Neuronal stem cell (in vitro differentiated cells): Measurements from ENCODE around the gene C1orf21.

ENCODE experiments used
- DNase-seq: peaks from one replicate; pipeline ENCODE4 v3.0.0-alpha.2; 2013; ENCODE audit warnings: low spot score
- H2AFZ ChIP-seq: one replicate; pipeline ENCODE4 v1.6.1; 2013; ENCODE audit warnings: mild to moderate bottlenecking, low read length, inconsistent platforms
- H2AK5ac ChIP-seq: 2 replicates; pipeline ENCODE4 v1.6.1; 2013; ENCODE audit warnings: low read depth, mild to moderate bottlenecking, inconsistent platforms, low read length, moderate library complexity, mixed read lengths
- H2BK120ac ChIP-seq: 2 replicates; pipeline ENCODE4 v1.6.1; 2013; ENCODE audit warnings: low read depth, mild to moderate bottlenecking, inconsistent platforms, low read length, moderate library complexity, mixed read lengths
- H2BK12ac ChIP-seq: one replicate; pipeline ENCODE4 v1.6.1; 2013; ENCODE audit warnings: low read length, inconsistent platforms
- H2BK15ac ChIP-seq: 2 replicates; pipeline ENCODE4 v1.6.1; 2013; ENCODE audit warnings: mild to moderate bottlenecking, low read length, inconsistent platforms, mixed read lengths
- H2BK5ac ChIP-seq: one replicate; pipeline ENCODE4 v1.6.1; 2013; ENCODE audit warnings: inconsistent platforms, mild to moderate bottlenecking, low read length, moderate library complexity
- H3K14ac ChIP-seq: one replicate; pipeline ENCODE4 v1.6.1; 2013; ENCODE audit warnings: low read length, inconsistent platforms
- H3K18ac ChIP-seq: 2 replicates; pipeline ENCODE4 v1.6.1; 2013; ENCODE audit warnings: low read length, inconsistent platforms
- H3K23ac ChIP-seq: 2 replicates; pipeline ENCODE4 v1.6.1; 2013; ENCODE audit warnings: low read depth, mild to moderate bottlenecking, mixed read lengths, low read length, inconsistent platforms; ENCODE audit not compliant: poor library complexity
- H3K27ac ChIP-seq: replicated peaks from 3 replicates; pipeline ENCODE4 v1.5.1; 2013; ENCODE audit warnings: low read length, inconsistent platforms
- H3K27me3 ChIP-seq, 3 experiments: 2 replicates each; pipeline ENCODE4 v1.6.1; 2013; ENCODE audit warnings: low read length in 3 of 3, mild to moderate bottlenecking in 2 of 3, inconsistent platforms in 1 of 3, low read depth in 1 of 3, mixed read lengths in 1 of 3, moderate library complexity in 1 of 3; ENCODE audit not compliant: control insufficient read depth in 3 of 3, insufficient read depth in 3 of 3
- H3K36me3 ChIP-seq, 2 donors: replicated peaks in 1 of 2; 2 replicates each; pipeline ENCODE4 v1.6.1; 2013; ENCODE audit warnings: low read length in 2 of 2; ENCODE audit not compliant: control insufficient read depth in 2 of 2, insufficient read depth in 2 of 2
- H3K4ac ChIP-seq: 2 replicates; pipeline ENCODE4 v1.6.1; 2013; ENCODE audit warnings: inconsistent platforms, mild to moderate bottlenecking, low read length, moderate library complexity
- H3K4me1 ChIP-seq, 2 donors: 1 replicate in 1 of 2; 2 replicates in 1 of 2; pipeline ENCODE4 v1.6.1; 2013; ENCODE audit warnings: low read length in 2 of 2, low read depth in 1 of 2; ENCODE audit not compliant: control insufficient read depth in 2 of 2, insufficient read depth in 1 of 2
- H3K4me2 ChIP-seq: one replicate; pipeline ENCODE4 v1.6.1; 2013; ENCODE audit warnings: mild to moderate bottlenecking, low read length, inconsistent platforms; ENCODE audit not compliant: insufficient read depth, poor library complexity, severe bottlenecking
- H3K4me3 ChIP-seq, 2 donors: 2 replicates each; pipeline ENCODE4 v1.5.1; 2013; ENCODE audit warnings: low read length in 2 of 2, mild to moderate bottlenecking in 2 of 2, inconsistent platforms in 1 of 2, moderate library complexity in 1 of 2
- H3K79me1 ChIP-seq: one replicate; pipeline ENCODE4 v1.6.1; 2013; ENCODE audit warnings: low read depth, mild to moderate bottlenecking, inconsistent platforms, low read length, moderate library complexity
- H3K9ac ChIP-seq: one replicate; pipeline ENCODE4 v1.6.1; 2013; ENCODE audit warnings: mild to moderate bottlenecking, low read depth, low read length, inconsistent platforms; ENCODE audit not compliant: poor library complexity
- H3K9me3 ChIP-seq, 2 donors: replicated peaks in 1 of 2; 2 replicates each; pipeline versions ENCODE3 to v1.6.1; 2013; ENCODE audit warnings: low read length in 2 of 2, mild to moderate bottlenecking in 2 of 2, inconsistent platforms in 1 of 2, low read depth in 1 of 2, mixed read lengths in 1 of 2, moderate library complexity in 1 of 2; ENCODE audit not compliant: control insufficient read depth in 2 of 2, insufficient read depth in 1 of 2
- H4K8ac ChIP-seq: one replicate; pipeline ENCODE4 v1.6.1; 2013; ENCODE audit warnings: low read depth, mild to moderate bottlenecking, inconsistent platforms, low read length, moderate library complexity
- H4K91ac ChIP-seq: one replicate; pipeline ENCODE4 v1.6.1; 2013; ENCODE audit warnings: low read length, low read depth, mild to moderate bottlenecking, inconsistent platforms; ENCODE audit not compliant: poor library complexity
- WGBS, 2 donors: extraction: QIAGEN DNeasy Blood & Tissue Kit; methylation state at CpG; one replicate each; pipeline ENCODE4 v1.1.7; 2013; ENCODE audit warnings: missing lambda C conversion rate in 2 of 2, mixed read lengths in 1 of 2; ENCODE audit not compliant: insufficient read length in 2 of 2, insufficient replicate concordance in 1 of 2; ENCODE audit errors: extremely low coverage in 2 of 2; 5-methylcytosine and 5-hydroxymethylcytosine counted together

Gene C1orf21

GRCh38 chr1:184622136-184622823 is 235.5 kb downstream of the C1orf21 start:
- H3K36me3 ChIP-seq = peaks cover 2 to 4% of the 10 kb centered on the region in 2 donors
- no peak for DNase-seq
- H2BK15ac ChIP-seq = no peak overlapping the region
- H3K79me1 ChIP-seq = no peaks in the 10 kb centered on the region
- H3K9me3 ChIP-seq = no peaks in the 10 kb centered on the region
- H3K18ac ChIP-seq = no peak overlapping the region
- H2BK12ac ChIP-seq = no peak overlapping the region
- no peak overlapping the region for H2BK120ac ChIP-seq
- H2AFZ ChIP-seq = no peak overlapping the region
- no peak overlapping the region for H3K9ac ChIP-seq
- H4K8ac ChIP-seq = no peak overlapping the region
- H3K4me1 ChIP-seq = no peaks in the 10 kb centered on the region
- no CpG with 5 or more reads among the region's 9 CpGs for WGBS, 2 donors
- no peak overlapping the region for H3K4me3 ChIP-seq
- H3K4me2 ChIP-seq = no peak overlapping the region
- H3K14ac ChIP-seq = no peak overlapping the region
- H4K91ac ChIP-seq = no peak overlapping the region
- no peaks in the 10 kb centered on the region for H3K27me3 ChIP-seq
- H3K4ac ChIP-seq = no peak overlapping the region
- no peak overlapping the region for H2BK5ac ChIP-seq
- H2AK5ac ChIP-seq = no peak overlapping the region
- no peak overlapping the region for H3K23ac ChIP-seq
- no peak overlapping the region for H3K27ac ChIP-seq

- H2BK120ac ChIP-seq = no peak overlapping the region
- no peak overlapping the region for H2BK15ac ChIP-seq
- H3K9ac ChIP-seq = no peak overlapping the region
- no peak overlapping the region for H3K18ac ChIP-seq
- WGBS, 2 donors = no CpG with 5 or more reads among the region's 4 CpGs
- H2AFZ ChIP-seq = no peak overlapping the region
- no peaks in the 10 kb centered on the region for H3K4me1 ChIP-seq
- no peak overlapping the region for H2BK12ac ChIP-seq
- H3K4me3 ChIP-seq = no peak overlapping the region
- no peaks in the 10 kb centered on the region for H3K27me3 ChIP-seq
- no peak overlapping the region for H3K23ac ChIP-seq
- no peaks in the 10 kb centered on the region for H3K9me3 ChIP-seq
- no peak for DNase-seq
- H4K91ac ChIP-seq = no peak overlapping the region
- H3K36me3 ChIP-seq = peaks cover 2 to 4% of the 10 kb centered on the region in 2 donors
- H2AK5ac ChIP-seq = no peak overlapping the region
- no peak overlapping the region for H2BK5ac ChIP-seq
- no peak overlapping the region for H3K4me2 ChIP-seq
- H3K4ac ChIP-seq = no peak overlapping the region
- H4K8ac ChIP-seq = no peak overlapping the region
- H3K79me1 ChIP-seq = no peaks in the 10 kb centered on the region
- H3K14ac ChIP-seq = no peak overlapping the region
- H3K27ac ChIP-seq = no peak overlapping the region
Measured at GRCh38 chr1:184623404-184623803, 236.6 kb downstream of the C1orf21 start.

GRCh38 chr1:184624051-184624450 is 237.2 kb downstream of the C1orf21 start:
- Histone ChIP-seq H3K4me3 (no peak overlapping the region), H2BK12ac (no peak overlapping the region)
- no CpG with 5 or more reads among the region's 2 CpGs for WGBS, 2 donors

GRCh38 chr1:184624626-184625025 is 237.8 kb downstream of the C1orf21 start:
- Histone ChIP-seq H2AK5ac (no peak overlapping the region), H3K14ac (no peak overlapping the region), H2AFZ (no peak overlapping the region), H3K23ac (no peak overlapping the region), H3K27ac (no peak overlapping the region), H3K36me3 (peaks cover 2 to 5% of the 10 kb centered on the region in 2 donors), H4K8ac (no peak overlapping the region), H4K91ac (no peak overlapping the region), H2BK5ac (no peak overlapping the region), H3K79me1 (no peaks in the 10 kb centered on the region), H3K4me3 (no peak overlapping the region), H3K9ac (no peak overlapping the region), H3K27me3 (no peaks in the 10 kb centered on the region), H3K4me2 (no peak overlapping the region), H2BK12ac (no peak overlapping the region), H3K9me3 (no peaks in the 10 kb centered on the region), H3K4me1 (peaks cover 0 to under 1% of the 10 kb centered on the region in 2 donors), H3K4ac (no peak overlapping the region), H2BK120ac (no peak overlapping the region), H3K18ac (no peak overlapping the region), H2BK15ac (no peak overlapping the region)
- WGBS, 2 donors = no CpG with 5 or more reads among the region's 5 CpGs
- no peak for DNase-seq

More at GRCh38 chr1:184624051-184624450, 237.2 kb downstream of the C1orf21 start:
- Histone ChIP-seq H3K18ac (no peak overlapping the region), H3K27ac (no peak overlapping the region), H3K36me3 (peaks cover 3 to 4% of the 10 kb centered on the region in 2 donors), H2BK120ac (no peak overlapping the region), H2AK5ac (no peak overlapping the region), H3K4me2 (no peak overlapping the region), H3K9me3 (no peaks in the 10 kb centered on the region), H3K9ac (no peak overlapping the region), H3K4me1 (no peaks in the 10 kb centered on the region), H2AFZ (no peak overlapping the region), H3K27me3 (no peaks in the 10 kb centered on the region), H4K8ac (no peak overlapping the region), H3K4ac (no peak overlapping the region), H2BK15ac (no peak overlapping the region), H3K23ac (no peak overlapping the region), H3K79me1 (no peaks in the 10 kb centered on the region), H2BK5ac (no peak overlapping the region), H4K91ac (no peak overlapping the region), H3K14ac (no peak overlapping the region)
- no peak for DNase-seq
